Panc1 (cell line): ENCODE data around the gene ATP6V1F. TPM values are rescaled to one million over a fixed set of nuclear protein-coding genes. Genes with fewer than 3 reads are reported as not detected.

Source experiments
- ATAC-seq: fragments of 200-7000 bp; cut with Tn5 transposase; 2 replicates; pipeline ENCODE4 v1.9.1; 2020; ENCODE audit warnings: mild to moderate bottlenecking, moderate library complexity
- BruUV-seq: library from RNA; stranded (reverse); fragments of 400-500 nt; replicated peaks from 2 replicates; lab custom pipeline; 2021; lab: Mats Ljungman, UMichigan
- CTCF ChIA-PET: fragments of 300-600 bp; sonication (Branson Sonifier 250); formaldehyde crosslinking; loops from one replicate; lab custom pipeline; 2022; ENCODE audit warnings: antibody characterized with exemption; lab: Charles Lee
- POLR2A ChIA-PET: fragments of 300-600 bp; sonication (Branson Sonifier 250); formaldehyde crosslinking; loops from one replicate; lab custom pipeline; 2022; ENCODE audit warnings: antibody characterized with exemption; lab: Charles Lee
- DNase-seq: peaks from one replicate; pipeline ENCODE4 v3.0.0-alpha.2; 2010; ENCODE audit warnings: low read depth, low spot score
- H3K27ac ChIP-seq: 2 replicates; pipeline ENCODE4 v1.5.1; 2011; ENCODE audit warnings: mild to moderate bottlenecking, low read length, inconsistent platforms
- H3K27me3 ChIP-seq: fragments of 200-500 bp; sonication (Bioruptor generic); 2 replicates; pipeline ENCODE4 v1.6.0; 2014; ENCODE audit warnings: low read length, inconsistent platforms; ENCODE audit not compliant: control insufficient read depth, insufficient read depth
- H3K36me3 ChIP-seq: fragments of 200-500 bp; sonication (Bioruptor generic); 2 replicates; pipeline ENCODE4 v1.5.1; 2014; ENCODE audit warnings: inconsistent platforms, mild to moderate bottlenecking, low read length, moderate library complexity; ENCODE audit not compliant: control insufficient read depth, insufficient read depth
- H3K4me1 ChIP-seq: 2 replicates; pipeline ENCODE4 v1.5.1; 2011; ENCODE audit warnings: inconsistent platforms, mild to moderate bottlenecking, low read length, moderate library complexity; ENCODE audit not compliant: control insufficient read depth, insufficient read depth
- H3K4me3 ChIP-seq, 2 experiments: 2 replicates each; pipeline ENCODE4 v1.5.1; 2011 to 2012; ENCODE audit warnings: low read depth in 2 of 2, low read length in 2 of 2, mild to moderate bottlenecking in 2 of 2, inconsistent platforms in 1 of 2, moderate library complexity in 1 of 2
- H3K9me3 ChIP-seq: fragments of 200-500 bp; sonication (Bioruptor generic); 2 replicates; pipeline ENCODE4 v1.5.1; 2014; ENCODE audit warnings: low read depth, mild to moderate bottlenecking, inconsistent platforms, low read length, moderate library complexity; ENCODE audit not compliant: control insufficient read depth, insufficient read depth
- POLR2AphosphoS5 ChIP-seq: IDR thresholded peaks from 2 replicates; pipeline ENCODE4 v1.6.1; 2012; ENCODE audit warnings: mild to moderate bottlenecking, low read depth, low read length, moderate library complexity
- SIN3A ChIP-seq: IDR thresholded peaks from 2 replicates; pipeline ENCODE4 v1.6.1; 2012; ENCODE audit warnings: low read depth, mild to moderate bottlenecking, low read length, moderate library complexity, borderline replicate concordance; ENCODE audit not compliant: insufficient read depth
- TCF7L2 ChIP-seq: IDR thresholded peaks from 2 replicates; pipeline ENCODE4 v1.6.1; 2011; ENCODE audit warnings: mild to moderate bottlenecking, low read depth, low read length, inconsistent platforms
- in situ Hi-C: cut with HindIII; loops from 2 replicates; pipeline ENCODE4 v1.10.0; 2016; ENCODE audit warnings: low sequenced_read_pairs, low pct_unique_long_range_greater_than_20kb
- intact Hi-C: fragments of 100-400 bp; cut with micrococcal nuclease; formaldehyde crosslinking; loops from one replicate; pipeline ENCODE4 v1.10.0; 2022; ENCODE audit not compliant: unreplicated experiment
- total RNA-seq: library from RNA; stranded (reverse); gene quantifications from one replicate; pipeline ENCODE4 v1.2.1, GENCODE V29; 2021; ENCODE audit not compliant: unreplicated experiment
- TF ChIP-seq, protein P1 (sequence below): fragments of 450-650 bp; IDR thresholded peaks from 2 replicates; pipeline ENCODE4 v1.5.1; 2017; ENCODE audit warnings: mild to moderate bottlenecking
- TF ChIP-seq, protein P2 (sequence below), 2 experiments: IDR thresholded peaks; 2 replicates each; pipeline ENCODE4 v1.6.1; 2011 to 2012; ENCODE audit warnings: low read depth in 2 of 2, control low read depth in 1 of 2, low read length in 1 of 2, mild to moderate bottlenecking in 1 of 2, moderate library complexity in 1 of 2; ENCODE audit not compliant: insufficient read depth in 1 of 2

The ATP6V1F gene
- total RNA-seq, 1 experiment from 2014 or later, result 151 TPM

DNA sequence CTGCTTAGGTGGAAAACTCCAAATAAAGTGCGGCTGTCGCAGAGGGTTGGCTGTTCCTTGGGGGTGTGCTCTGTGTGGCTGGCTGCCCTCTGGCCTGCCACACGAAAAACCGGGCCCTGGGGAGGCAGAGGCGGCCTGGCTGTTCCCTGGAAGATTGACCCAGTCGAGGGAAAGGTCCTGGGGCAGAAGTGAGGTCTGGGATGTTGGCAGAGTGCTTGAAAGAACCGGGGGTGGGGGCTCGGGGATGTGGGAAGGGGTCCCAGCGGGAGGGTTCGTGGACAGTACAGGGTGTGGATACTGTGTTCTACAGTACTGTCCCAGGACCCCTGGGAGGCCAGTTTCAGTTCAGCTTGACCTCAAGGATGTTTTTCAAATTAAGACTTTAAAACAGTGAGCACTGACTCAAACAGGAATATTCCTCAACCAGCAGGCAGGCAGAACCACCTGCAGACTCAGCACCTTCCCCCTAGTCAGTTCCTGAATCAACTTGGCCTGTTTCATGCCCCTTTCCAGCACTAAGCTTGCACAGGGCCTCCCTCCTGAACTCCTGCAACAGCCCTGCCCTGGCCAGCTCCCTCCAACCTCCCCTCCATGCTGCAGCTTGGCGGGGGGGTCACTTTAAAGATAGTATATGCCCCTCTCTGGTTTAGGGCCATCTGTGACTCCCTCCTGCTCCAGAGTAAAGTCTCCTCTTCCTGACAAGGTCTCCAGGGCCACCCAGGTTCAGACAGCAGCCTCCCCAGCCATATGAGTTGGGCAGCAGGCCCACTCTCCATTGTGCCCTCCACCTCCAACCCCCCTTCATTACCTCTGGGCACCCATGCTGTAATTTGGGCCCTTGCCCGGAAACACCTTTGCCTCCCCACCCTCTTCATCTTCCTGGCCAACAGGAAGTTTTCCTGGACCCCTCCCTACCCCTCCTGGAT is 3.2 kb upstream of the ATP6V1F start:
- H3K4me1 ChIP-seq, result peaks cover 7% of the 10 kb centered on the region
- no peaks in the 10 kb centered on the region for H3K9me3 ChIP-seq
- no TSS peak for BruUV-seq
- no peaks in the 10 kb centered on the region for H3K27me3 ChIP-seq
- in situ Hi-C loops (no loop called here), intact Hi-C loops (no loop called here)
- no peak overlapping the region for H3K27ac ChIP-seq
- no peak overlapping the region for H3K4me3 ChIP-seq
- no peak for ATAC-seq
- POLR2A ChIA-PET, result no interaction called here
- CTCF ChIA-PET, result interaction anchor here (0.6 kb wide), 1 partner anchor 24 kb away, joined by 3 read pairs; no protein-coding TSS in a partner anchor
- DNase-seq, result no peak
- H3K36me3 ChIP-seq, result peaks cover 3% of the 10 kb centered on the region; the same call in 1 of the 2 replicates
- TF ChIP-seq POLR2AphosphoS5 (no peak), SIN3A (no peak), TCF7L2 (no peak)
- TF ChIP-seq, protein P1, sequence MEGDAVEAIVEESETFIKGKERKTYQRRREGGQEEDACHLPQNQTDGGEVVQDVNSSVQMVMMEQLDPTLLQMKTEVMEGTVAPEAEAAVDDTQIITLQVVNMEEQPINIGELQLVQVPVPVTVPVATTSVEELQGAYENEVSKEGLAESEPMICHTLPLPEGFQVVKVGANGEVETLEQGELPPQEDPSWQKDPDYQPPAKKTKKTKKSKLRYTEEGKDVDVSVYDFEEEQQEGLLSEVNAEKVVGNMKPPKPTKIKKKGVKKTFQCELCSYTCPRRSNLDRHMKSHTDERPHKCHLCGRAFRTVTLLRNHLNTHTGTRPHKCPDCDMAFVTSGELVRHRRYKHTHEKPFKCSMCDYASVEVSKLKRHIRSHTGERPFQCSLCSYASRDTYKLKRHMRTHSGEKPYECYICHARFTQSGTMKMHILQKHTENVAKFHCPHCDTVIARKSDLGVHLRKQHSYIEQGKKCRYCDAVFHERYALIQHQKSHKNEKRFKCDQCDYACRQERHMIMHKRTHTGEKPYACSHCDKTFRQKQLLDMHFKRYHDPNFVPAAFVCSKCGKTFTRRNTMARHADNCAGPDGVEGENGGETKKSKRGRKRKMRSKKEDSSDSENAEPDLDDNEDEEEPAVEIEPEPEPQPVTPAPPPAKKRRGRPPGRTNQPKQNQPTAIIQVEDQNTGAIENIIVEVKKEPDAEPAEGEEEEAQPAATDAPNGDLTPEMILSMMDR, result no peak
- TF ChIP-seq, protein P2, sequence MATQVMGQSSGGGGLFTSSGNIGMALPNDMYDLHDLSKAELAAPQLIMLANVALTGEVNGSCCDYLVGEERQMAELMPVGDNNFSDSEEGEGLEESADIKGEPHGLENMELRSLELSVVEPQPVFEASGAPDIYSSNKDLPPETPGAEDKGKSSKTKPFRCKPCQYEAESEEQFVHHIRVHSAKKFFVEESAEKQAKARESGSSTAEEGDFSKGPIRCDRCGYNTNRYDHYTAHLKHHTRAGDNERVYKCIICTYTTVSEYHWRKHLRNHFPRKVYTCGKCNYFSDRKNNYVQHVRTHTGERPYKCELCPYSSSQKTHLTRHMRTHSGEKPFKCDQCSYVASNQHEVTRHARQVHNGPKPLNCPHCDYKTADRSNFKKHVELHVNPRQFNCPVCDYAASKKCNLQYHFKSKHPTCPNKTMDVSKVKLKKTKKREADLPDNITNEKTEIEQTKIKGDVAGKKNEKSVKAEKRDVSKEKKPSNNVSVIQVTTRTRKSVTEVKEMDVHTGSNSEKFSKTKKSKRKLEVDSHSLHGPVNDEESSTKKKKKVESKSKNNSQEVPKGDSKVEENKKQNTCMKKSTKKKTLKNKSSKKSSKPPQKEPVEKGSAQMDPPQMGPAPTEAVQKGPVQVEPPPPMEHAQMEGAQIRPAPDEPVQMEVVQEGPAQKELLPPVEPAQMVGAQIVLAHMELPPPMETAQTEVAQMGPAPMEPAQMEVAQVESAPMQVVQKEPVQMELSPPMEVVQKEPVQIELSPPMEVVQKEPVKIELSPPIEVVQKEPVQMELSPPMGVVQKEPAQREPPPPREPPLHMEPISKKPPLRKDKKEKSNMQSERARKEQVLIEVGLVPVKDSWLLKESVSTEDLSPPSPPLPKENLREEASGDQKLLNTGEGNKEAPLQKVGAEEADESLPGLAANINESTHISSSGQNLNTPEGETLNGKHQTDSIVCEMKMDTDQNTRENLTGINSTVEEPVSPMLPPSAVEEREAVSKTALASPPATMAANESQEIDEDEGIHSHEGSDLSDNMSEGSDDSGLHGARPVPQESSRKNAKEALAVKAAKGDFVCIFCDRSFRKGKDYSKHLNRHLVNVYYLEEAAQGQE (IDR thresholded peaks at IDR 0.05; ENCODE audit: insufficient read depth in 1 of 2, low read depth in 2 of 2, low read length in 1 of 2), result no peak

DNA sequence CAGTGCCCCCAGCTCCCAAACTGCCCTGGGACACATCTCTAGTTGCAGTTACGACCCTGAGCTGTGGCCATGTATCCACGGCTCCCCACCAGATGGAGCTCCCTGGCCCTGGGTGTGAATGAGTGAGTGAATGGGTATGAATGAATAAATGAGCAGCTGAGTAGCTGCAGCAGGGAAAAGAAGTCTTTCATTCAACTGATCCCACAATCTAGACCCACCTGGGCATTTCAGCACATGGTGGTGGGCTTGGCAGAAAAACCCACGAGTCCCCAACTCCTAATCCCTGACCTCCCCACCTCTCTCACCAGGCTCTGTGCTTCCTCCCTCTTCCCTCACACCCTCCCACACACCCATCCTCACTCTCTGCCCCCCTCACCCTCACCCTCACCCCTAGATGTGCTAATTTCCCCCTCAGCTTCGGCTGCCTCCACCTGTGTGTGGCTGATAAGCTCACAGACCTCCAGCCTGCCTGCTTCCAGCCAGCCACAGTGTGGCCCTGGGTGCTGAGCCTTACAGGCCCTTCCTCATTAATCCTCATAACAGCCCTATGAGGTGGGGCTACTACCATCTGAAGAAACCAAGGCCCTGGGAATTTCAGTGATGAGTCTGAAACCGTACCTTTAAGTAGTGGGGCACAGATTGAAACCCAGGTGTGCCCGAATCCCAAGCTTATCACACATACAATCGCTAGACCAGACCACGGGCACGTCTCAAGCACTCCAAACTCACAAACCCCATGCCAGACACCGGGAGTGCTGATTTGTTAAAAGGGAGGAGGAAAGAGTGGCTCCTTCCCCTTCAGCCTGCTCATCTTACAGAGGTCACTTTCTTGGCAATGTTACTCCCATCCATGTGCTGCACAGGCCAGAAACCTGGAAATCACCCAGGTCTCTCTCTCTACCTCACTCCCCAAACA is 2.2 kb upstream of the ATP6V1F start:
- POLR2A ChIA-PET, result no interaction called here
- H3K9me3 ChIP-seq, result no peaks in the 10 kb centered on the region
- no peak for TF ChIP-seq TCF7L2
- TF ChIP-seq, protein P1, result no peak
- TF ChIP-seq POLR2AphosphoS5, result no peak
- TF ChIP-seq, protein P2 (IDR thresholded peaks at IDR 0.05; ENCODE audit: insufficient read depth in 1 of 2, low read depth in 2 of 2, low read length in 1 of 2), result no peak
- TF ChIP-seq SIN3A, result no peak
- CTCF ChIA-PET, result interaction anchor here (0.6 kb wide), 1 partner anchor 23 kb away, joined by 3 read pairs; no protein-coding TSS in a partner anchor
- in situ Hi-C loops, result no loop called here
- no peak overlapping the region for H3K4me3 ChIP-seq
- H3K4me1 ChIP-seq, result peaks cover 7% of the 10 kb centered on the region
- ATAC-seq (no peak), DNase-seq (no peak)
- peaks cover 3% of the 10 kb centered on the region; the same call in 1 of the 2 replicates for H3K36me3 ChIP-seq
- H3K27ac ChIP-seq, result no peak overlapping the region
- intact Hi-C loops, result no loop called here
- BruUV-seq, result no TSS peak
- H3K27me3 ChIP-seq, result no peaks in the 10 kb centered on the region
